ENCODE data around the gene ATP2C1.

The ATP2C1 gene

GRCh38 chr3:131047582-131047981 is 153.7 kb downstream of the ATP2C1 start:
- Mint-ChIP-seq H3K4me3 (no peak overlapping the region), H3K9me3 (peaks cover 31% of the 10 kb centered on the region), H3K27me3 (no peaks in the 10 kb centered on the region), H3K27ac (no peak overlapping the region), H3K36me3 (ENCODE audit: low read depth) (peaks cover 11% of the 10 kb centered on the region), H3K4me1 (peaks cover 4% of the 10 kb centered on the region)
- DNase-seq = no peak
- no peak for ATAC-seq

GRCh38 chr3:131048030-131048429 is 154.1 kb downstream of the ATP2C1 start:
- peaks cover 31% of the 10 kb centered on the region for H3K9me3 Mint-ChIP-seq

GRCh38 chr3:131050001-131050400 is 156.1 kb downstream of the ATP2C1 start:
- peaks cover 4% of the 10 kb centered on the region for H3K36me3 Mint-ChIP-seq (ENCODE audit: low read depth)
- ATAC-seq (no peak), DNase-seq (no peak)
- no peak overlapping the region for H3K4me3 Mint-ChIP-seq
- H3K9me3 Mint-ChIP-seq = peaks cover 14% of the 10 kb centered on the region
- H3K4me1 Mint-ChIP-seq = no peaks in the 10 kb centered on the region
- no peaks in the 10 kb centered on the region for H3K27me3 Mint-ChIP-seq
- H3K27ac Mint-ChIP-seq = no peak overlapping the region

More at GRCh38 chr3:131048030-131048429, 154.1 kb downstream of the ATP2C1 start:
- Mint-ChIP-seq H3K4me3 (no peak overlapping the region), H3K36me3 (ENCODE audit: low read depth) (peaks cover 11% of the 10 kb centered on the region), H3K4me1 (no peaks in the 10 kb centered on the region), H3K27ac (no peak overlapping the region), H3K27me3 (no peaks in the 10 kb centered on the region)
- ATAC-seq = no peak
- DNase-seq = no peak

- no peaks in the 10 kb centered on the region for H3K9me3 Mint-ChIP-seq
- no peaks in the 10 kb centered on the region for H3K4me1 Mint-ChIP-seq
- H3K27ac Mint-ChIP-seq = no peak overlapping the region
- no peaks in the 10 kb centered on the region for H3K36me3 Mint-ChIP-seq (ENCODE audit: low read depth)
- H3K4me3 Mint-ChIP-seq = no peak overlapping the region
- no peak for ATAC-seq
- no peak for DNase-seq
- no peaks in the 10 kb centered on the region for H3K27me3 Mint-ChIP-seq
Observed at GRCh38 chr3:131053043-131053859, 159.4 kb downstream of the ATP2C1 start.

Data from activated naive CD8-positive, alpha-beta T cell treated with anti-CD3 and anti-CD28 coated beads, Interleukin-2, amount 50 U/mL, for 24 hours (primary cell).